IMR-90 (cell line): ENCODE results near the gene FBXO30. TPM values are rescaled to one million over a fixed set of nuclear protein-coding genes. Genes with fewer than 3 reads are reported as not detected.

Source experiments
- ATAC-seq: fragments of 200-7000 bp; cut with Tn5 transposase; 2 replicates; pipeline ENCODE4 v1.9.1; 2020; ENCODE audit warnings: low read depth, mild to moderate bottlenecking, moderate library complexity
- BruUV-seq: library from RNA; stranded (reverse); fragments of 400-500 nt; replicated peaks from 2 replicates; lab custom pipeline; 2021; lab: Mats Ljungman, UMichigan
- CTCF ChIA-PET: fragments of 300-600 bp; formaldehyde crosslinking; extraction: SDS; loops from one replicate; lab custom pipeline; 2021; ENCODE audit warnings: antibody characterized with exemption; lab: Yijun Ruan, JAX
- POLR2A ChIA-PET: fragments of 300-600 bp; sonication (Branson Sonifier 250); formaldehyde crosslinking; loops from one replicate; lab custom pipeline; 2022; ENCODE audit warnings: antibody characterized with exemption; ENCODE audit not compliant: unreplicated experiment; lab: Charles Lee
- DNase-seq: peaks from one replicate; pipeline ENCODE4 v3.0.0; 2013
- H2AFZ ChIP-seq: replicated peaks from 2 replicates; pipeline ENCODE3; 2013; ENCODE audit warnings: low read length, mild to moderate bottlenecking; ENCODE audit not compliant: poor library complexity
- H2AK5ac ChIP-seq: 2 replicates; pipeline ENCODE4 v1.6.1; 2013; ENCODE audit warnings: low read depth, low read length, inconsistent platforms
- H2AK9ac ChIP-seq: replicated peaks from 2 replicates; pipeline ENCODE3; 2013; ENCODE audit warnings: mild to moderate bottlenecking, low read depth, low read length, moderate library complexity; ENCODE audit not compliant: poor library complexity
- H2BK120ac ChIP-seq: 2 replicates; pipeline ENCODE4 v1.6.1; 2013; ENCODE audit warnings: low read depth, low read length, inconsistent platforms
- H2BK15ac ChIP-seq: 3 replicates; pipeline ENCODE4 v1.6.1; 2013; ENCODE audit warnings: low read depth, low read length, inconsistent platforms
- H2BK20ac ChIP-seq: 2 replicates; pipeline ENCODE4 v1.6.1; 2013; ENCODE audit warnings: low read depth, mild to moderate bottlenecking, inconsistent platforms, low read length, moderate library complexity
- H2BK5ac ChIP-seq: 2 replicates; pipeline ENCODE4 v1.6.1; 2013; ENCODE audit warnings: mild to moderate bottlenecking, low read depth, low read length, inconsistent platforms; ENCODE audit not compliant: poor library complexity, severe bottlenecking
- H3K14ac ChIP-seq: replicated peaks from 2 replicates; pipeline ENCODE4 v1.6.1; 2013; ENCODE audit warnings: low read depth, low read length, inconsistent platforms
- H3K18ac ChIP-seq: 2 replicates; pipeline ENCODE4 v1.6.1; 2013; ENCODE audit warnings: low read depth, low read length, control low read depth
- H3K23ac ChIP-seq: 2 replicates; pipeline ENCODE4 v1.6.1; 2013; ENCODE audit warnings: low read depth, low read length, inconsistent platforms
- H3K27ac ChIP-seq: 2 replicates; pipeline ENCODE4 v1.5.1; 2013; ENCODE audit warnings: mild to moderate bottlenecking, control low read depth, low read length; ENCODE audit not compliant: insufficient read depth
- H3K27me3 ChIP-seq: 2 replicates; pipeline ENCODE4 v1.6.1; 2013; ENCODE audit warnings: low read length; ENCODE audit not compliant: control insufficient read depth, insufficient read depth
- H3K36me3 ChIP-seq: 2 replicates; pipeline ENCODE4 v1.6.1; 2013; ENCODE audit warnings: low read length, mixed read lengths; ENCODE audit not compliant: control insufficient read depth, insufficient read depth
- H3K4ac ChIP-seq: 2 replicates; pipeline ENCODE4 v1.6.1; 2013; ENCODE audit warnings: low read depth, low read length, inconsistent platforms
- H3K4me1 ChIP-seq: 2 replicates; pipeline ENCODE4 v1.6.1; 2013; ENCODE audit warnings: low read length, mixed read lengths; ENCODE audit not compliant: control insufficient read depth, insufficient read depth
- H3K4me2 ChIP-seq: 2 replicates; pipeline ENCODE4 v1.6.1; 2013; ENCODE audit warnings: low read depth, mild to moderate bottlenecking, control low read depth, low read length, moderate library complexity
- H3K4me3 ChIP-seq: 2 replicates; pipeline ENCODE4 v1.5.1; 2013; ENCODE audit warnings: low read depth, mild to moderate bottlenecking, control low read depth, low read length, moderate library complexity; ENCODE audit not compliant: insufficient read depth
- H3K56ac ChIP-seq: 2 replicates; pipeline ENCODE4 v1.6.1; 2013; ENCODE audit warnings: low read length, inconsistent platforms; ENCODE audit not compliant: insufficient read depth; ENCODE audit errors: extremely low read depth
- H3K79me1 ChIP-seq, 2 experiments: 2 replicates each; pipeline ENCODE4 v1.6.1; 2013; ENCODE audit warnings: low read length in 2 of 2, inconsistent platforms in 1 of 2, low read depth in 1 of 2
- H3K9ac ChIP-seq: 2 replicates; pipeline ENCODE4 v1.6.1; 2013; ENCODE audit warnings: low read depth, low read length, control low read depth
- H3K9me1 ChIP-seq: 2 replicates; pipeline ENCODE4 v1.6.1; 2013; ENCODE audit warnings: low read length, inconsistent platforms; ENCODE audit not compliant: insufficient read depth
- H3K9me3 ChIP-seq: 2 replicates; pipeline ENCODE4 v1.6.1; 2013; ENCODE audit warnings: low read length; ENCODE audit not compliant: control insufficient read depth, insufficient read depth
- H4K20me1 ChIP-seq: 2 replicates; pipeline ENCODE4 v1.6.1; 2013; ENCODE audit warnings: low read length, inconsistent platforms; ENCODE audit not compliant: insufficient read depth
- H4K5ac ChIP-seq: 2 replicates; pipeline ENCODE4 v1.6.1; 2013; ENCODE audit warnings: mild to moderate bottlenecking, low read depth, low read length, control low read depth
- H4K8ac ChIP-seq, 2 experiments: 2 replicates each; pipeline ENCODE4 v1.6.1; 2013; ENCODE audit warnings: low read depth in 2 of 2, low read length in 2 of 2, control low read depth in 1 of 2, inconsistent platforms in 1 of 2
- H4K91ac ChIP-seq: 2 replicates; pipeline ENCODE4 v1.6.1; 2013; ENCODE audit warnings: low read depth, low read length, inconsistent platforms; ENCODE audit not compliant: insufficient read depth
- BHLHE40 ChIP-seq: fragments of 150-350 bp; IDR thresholded peaks from 2 replicates; pipeline ENCODE4 v1.6.1; 2016; ENCODE audit warnings: mild to moderate bottlenecking, low read depth, low read length
- CEBPB ChIP-seq: IDR thresholded peaks from 2 replicates; pipeline ENCODE4 v1.6.1; 2012; ENCODE audit warnings: low read depth, low read length, improper control_type of control experiment
- CHD1 ChIP-seq: IDR thresholded peaks from 2 replicates; pipeline ENCODE4 v1.6.1; 2012; ENCODE audit warnings: low read depth, low read length, improper control_type of control experiment
- CTCF ChIP-seq: conservative IDR thresholded peaks from 2 replicates; pipeline ENCODE4 v1.5.1; 2012; ENCODE audit warnings: mild to moderate bottlenecking, low read depth, low read length, improper control_type of control experiment
- FOS ChIP-seq: fragments of 150-350 bp; IDR thresholded peaks from 2 replicates; pipeline ENCODE4 v1.6.1; 2016; ENCODE audit warnings: low read depth, low read length
- MAFK ChIP-seq: IDR thresholded peaks from 2 replicates; pipeline ENCODE4 v1.6.1; 2012; ENCODE audit warnings: low read depth, low read length, improper control_type of control experiment
- MAZ ChIP-seq: IDR thresholded peaks from 2 replicates; pipeline ENCODE4 v1.6.1; 2012; ENCODE audit warnings: low read depth, mild to moderate bottlenecking, low read length, improper control_type of control experiment, moderate library complexity, borderline replicate concordance
- MXI1 ChIP-seq: IDR thresholded peaks from 2 replicates; pipeline ENCODE4 v1.6.1; 2012; ENCODE audit warnings: low read depth, mild to moderate bottlenecking, low read length, moderate library complexity, borderline replicate concordance
- NFE2L2 ChIP-seq: fragments of 150-350 bp; IDR thresholded peaks from 2 replicates; pipeline ENCODE4 v1.6.1; 2016; ENCODE audit warnings: low read depth, mild to moderate bottlenecking, low read length
- POLR2A ChIP-seq: IDR thresholded peaks from 2 replicates; pipeline ENCODE4 v1.6.1; 2012; ENCODE audit warnings: mild to moderate bottlenecking, low read depth, low read length
- RCOR1 ChIP-seq: IDR thresholded peaks from 2 replicates; pipeline ENCODE4 v1.6.1; 2012; ENCODE audit warnings: mild to moderate bottlenecking, low read length, improper control_type of control experiment; ENCODE audit not compliant: insufficient replicate concordance
- RFX5 ChIP-seq: IDR thresholded peaks from 2 replicates; pipeline ENCODE4 v1.8.0; 2012; ENCODE audit warnings: low read depth, mild to moderate bottlenecking, low read length, moderate library complexity
- SMC3 ChIP-seq: fragments of 150-350 bp; IDR thresholded peaks from 2 replicates; pipeline ENCODE4 v1.6.1; 2016; ENCODE audit warnings: low read depth, mild to moderate bottlenecking, antibody characterized with exemption, low read length, moderate library complexity
- USF2 ChIP-seq: fragments of 150-350 bp; IDR thresholded peaks from 2 replicates; pipeline ENCODE4 v1.6.1; 2017; ENCODE audit warnings: mild to moderate bottlenecking, antibody characterized with exemption, low read length, low read depth
- WGBS, 2 experiments: methylation state at CpG; one replicate each; pipeline versions ENCODE4 v1.1.5 to v1.1.7; 2013; ENCODE audit warnings: missing lambda C conversion rate in 2 of 2; ENCODE audit not compliant: insufficient read length in 1 of 2; ENCODE audit errors: extremely low coverage in 2 of 2; 5-methylcytosine and 5-hydroxymethylcytosine counted together
- dilution Hi-C: fragments of 300-500 bp; cut with HindIII; formaldehyde crosslinking; loops from one replicate; pipeline ENCODE4 v1.14.3; 2018; ENCODE audit warnings: low sequenced_read_pairs; ENCODE audit not compliant: unreplicated experiment
- in situ Hi-C: fragments of 300-500 bp; cut with MboI; formaldehyde crosslinking; loops from 3 replicates; pipeline ENCODE4 v1.14.3; 2019; ENCODE audit warnings: low sequenced_read_pairs, inconsistent platforms, mixed read lengths
- intact Hi-C: fragments of 100-400 bp; cut with micrococcal nuclease; formaldehyde crosslinking; loops from 2 replicates; pipeline ENCODE4 v1.10.0; 2022
- polyA plus RNA-seq, 3 experiments: library from polyadenylated mRNA; depleted of rRNA; stranded (reverse); fragments of >200 nt; gene quantifications; 2 replicates each; pipeline ENCODE4 v1.2.3, GENCODE V29; 2012; ENCODE audit warnings: low replicate concordance in 1 of 3
- total RNA-seq: library from RNA; depleted of rRNA; stranded (reverse); fragments of >200 nt; gene quantifications from 2 replicates; pipeline ENCODE4 v1.2.3, GENCODE V29; 2012
- TF ChIP-seq, protein P1 (sequence below): fragments of 150-350 bp; IDR thresholded peaks from 2 replicates; pipeline ENCODE4 v1.6.1; 2016; ENCODE audit warnings: low read depth, mild to moderate bottlenecking, low read length, moderate library complexity, borderline replicate concordance

FBXO30 gene
- total and polyA plus RNA-seq, 2 of the 4 experiments (the other 2 are of a cell fraction): 3.1 to 9.3 TPM

GRCh38 chr6:145744619-145745018 is 70.0 kb downstream of the FBXO30 start:
- no peaks in the 10 kb centered on the region for H3K36me3 ChIP-seq
- H4K20me1 ChIP-seq: no peaks in the 10 kb centered on the region
- no peaks in the 10 kb centered on the region for H3K79me1 ChIP-seq
- no peak overlapping the region for H2BK20ac ChIP-seq
- ChIA-PET CTCF (no interaction called here), POLR2A (no interaction called here)
- no peak overlapping the region for H2AK5ac ChIP-seq
- TF ChIP-seq RCOR1: no peak
- no peak for TF ChIP-seq RFX5
- TF ChIP-seq FOS: no peak
- no peak for TF ChIP-seq SMC3
- TF ChIP-seq USF2: no peak
- TF ChIP-seq, protein P1, sequence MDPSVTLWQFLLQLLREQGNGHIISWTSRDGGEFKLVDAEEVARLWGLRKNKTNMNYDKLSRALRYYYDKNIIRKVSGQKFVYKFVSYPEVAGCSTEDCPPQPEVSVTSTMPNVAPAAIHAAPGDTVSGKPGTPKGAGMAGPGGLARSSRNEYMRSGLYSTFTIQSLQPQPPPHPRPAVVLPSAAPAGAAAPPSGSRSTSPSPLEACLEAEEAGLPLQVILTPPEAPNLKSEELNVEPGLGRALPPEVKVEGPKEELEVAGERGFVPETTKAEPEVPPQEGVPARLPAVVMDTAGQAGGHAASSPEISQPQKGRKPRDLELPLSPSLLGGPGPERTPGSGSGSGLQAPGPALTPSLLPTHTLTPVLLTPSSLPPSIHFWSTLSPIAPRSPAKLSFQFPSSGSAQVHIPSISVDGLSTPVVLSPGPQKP: no peak
- no peak for TF ChIP-seq CHD1
- TF ChIP-seq NFE2L2: no peak
- TF ChIP-seq POLR2A: no peak
- TF ChIP-seq CEBPB: no peak
- TF ChIP-seq MAZ: no peak
- no peak for TF ChIP-seq MXI1
- no peak for TF ChIP-seq CTCF
- TF ChIP-seq MAFK: no peak
- TF ChIP-seq BHLHE40: no peak
- ATAC-seq (no peak), DNase-seq (no peak)
- no peak overlapping the region for H3K27ac ChIP-seq
- no peak overlapping the region for H3K4ac ChIP-seq
- in situ Hi-C loops (loop anchor here (25.0 kb wide), 1 partner anchor 143 kb away; no protein-coding TSS in a partner anchor), intact Hi-C loops (no loop called here), dilution Hi-C loops (no loop called here)
- H3K18ac ChIP-seq: no peak overlapping the region
- no peak overlapping the region for H2AK9ac ChIP-seq
- H3K4me2 ChIP-seq: no peak overlapping the region
- no peak overlapping the region for H3K56ac ChIP-seq
- H3K4me3 ChIP-seq: no peak overlapping the region
- H3K9ac ChIP-seq: no peak overlapping the region
- peaks cover 2% of the 10 kb centered on the region; the same call in 1 of the 2 replicates for H3K9me3 ChIP-seq
- H3K27me3 ChIP-seq: no peaks in the 10 kb centered on the region
- WGBS, 2 experiments: 80% methylated on average over 1 of the region's 2 CpGs; no CpG with 5 or more reads in 1 of the 2 experiments
- H4K91ac ChIP-seq: no peak overlapping the region
- H4K8ac ChIP-seq: no peak overlapping the region
- H2BK15ac ChIP-seq: no peak overlapping the region
- no peak overlapping the region for H2AFZ ChIP-seq
- no peak overlapping the region for H3K23ac ChIP-seq
- H3K4me1 ChIP-seq: no peaks in the 10 kb centered on the region
- no peak overlapping the region for H2BK120ac ChIP-seq
- no TSS peak for BruUV-seq
- H2BK5ac ChIP-seq: no peak overlapping the region
- no peaks in the 10 kb centered on the region for H3K9me1 ChIP-seq
- no peak overlapping the region for H4K5ac ChIP-seq
- no peak overlapping the region for H3K14ac ChIP-seq
